GM21390 (cell line): Measurements from ENCODE around the gene HSF5.
"Not testable (repeated sequence)": the region's sequence is repeated elsewhere in the genome, so short reads cannot be mapped to it uniquely, and the experiment has no call there.

Source experiments
- ATAC-seq: cut with Tn5 transposase; IDR thresholded peaks from one replicate; pipeline ENCODE4 v1.9.1; 2021; ENCODE audit not compliant: unreplicated experiment

Gene HSF5

GRCh38 chr17:58517378-58517927, 29.2 kb upstream of the HSF5 start:
- no peak for ATAC-seq

DNA sequence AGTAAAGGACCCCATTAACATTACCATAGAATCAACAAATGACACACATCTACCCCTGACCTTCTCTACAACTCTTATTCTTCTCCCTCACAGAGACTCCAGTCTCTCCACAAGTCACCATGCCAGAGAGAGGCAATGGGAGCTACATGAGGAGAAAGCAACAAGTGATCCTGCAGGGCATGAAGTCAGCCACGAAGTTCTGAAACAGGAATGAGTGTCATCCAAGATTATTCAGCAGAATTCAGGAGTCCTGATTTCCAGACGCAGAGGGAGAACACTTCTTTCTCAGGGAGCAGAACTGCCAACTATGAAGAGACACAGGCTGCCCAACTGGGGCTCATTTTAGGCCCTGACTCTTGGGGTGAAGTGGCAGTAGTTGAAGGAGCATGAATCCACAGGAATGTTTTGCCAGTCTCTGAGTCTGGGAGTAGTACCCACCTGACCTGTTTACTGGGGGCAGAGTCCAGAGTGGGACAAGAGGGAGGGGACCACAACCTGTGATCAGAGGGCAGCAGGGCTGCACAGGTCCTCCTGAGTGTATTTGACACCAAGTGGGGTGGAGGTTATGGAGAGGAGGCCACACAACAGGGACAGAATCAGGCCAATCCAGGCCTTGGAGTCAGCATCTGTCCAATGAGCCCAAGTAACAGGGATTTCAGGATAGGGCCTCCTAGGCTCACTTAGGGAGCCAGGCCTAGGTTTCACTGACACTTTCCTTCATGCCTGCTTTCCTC, 28.6 kb upstream of the HSF5 start:
- no peak for ATAC-seq

DNA sequence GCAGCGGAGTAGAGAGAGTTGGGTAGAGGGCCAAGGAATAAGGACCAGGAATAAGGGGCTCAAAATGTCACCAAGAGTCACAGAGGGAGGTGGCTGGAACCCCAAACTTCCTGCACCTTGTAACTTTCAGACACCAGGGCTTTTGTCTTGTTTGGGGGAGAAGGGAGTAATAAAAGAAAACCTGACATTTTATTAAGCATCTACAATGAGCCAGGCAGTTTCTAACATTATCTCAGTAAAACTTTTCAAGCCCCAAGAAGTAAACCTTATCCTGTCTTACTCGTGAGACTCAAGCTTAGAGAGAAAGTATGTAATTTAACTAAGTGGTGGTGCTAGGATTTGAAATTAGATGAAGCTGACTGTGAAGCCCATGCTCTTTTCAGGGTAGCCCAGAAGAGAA, 27.1 kb upstream of the HSF5 start:
- ATAC-seq, result no peak

DNA sequence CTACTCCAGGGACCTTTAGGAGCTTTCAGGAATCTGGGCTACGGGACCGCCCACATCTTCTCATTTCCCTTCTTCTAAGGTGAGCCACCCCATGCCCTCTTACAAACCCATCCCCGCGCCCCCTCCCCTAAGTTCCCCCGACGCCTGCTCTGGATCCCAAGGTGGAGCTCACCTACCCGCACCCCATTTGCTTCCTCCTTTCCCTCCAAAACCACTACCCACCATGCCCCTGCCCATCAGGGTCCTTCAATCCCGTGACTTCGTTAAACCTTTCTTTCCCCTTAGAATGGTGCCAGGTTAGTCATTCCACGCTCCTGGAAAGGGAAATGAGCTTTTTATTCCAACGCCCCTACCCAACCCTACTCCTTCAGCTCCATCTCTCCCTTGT, 26.6 kb upstream of the HSF5 start:
- ATAC-seq, result no peak

DNA sequence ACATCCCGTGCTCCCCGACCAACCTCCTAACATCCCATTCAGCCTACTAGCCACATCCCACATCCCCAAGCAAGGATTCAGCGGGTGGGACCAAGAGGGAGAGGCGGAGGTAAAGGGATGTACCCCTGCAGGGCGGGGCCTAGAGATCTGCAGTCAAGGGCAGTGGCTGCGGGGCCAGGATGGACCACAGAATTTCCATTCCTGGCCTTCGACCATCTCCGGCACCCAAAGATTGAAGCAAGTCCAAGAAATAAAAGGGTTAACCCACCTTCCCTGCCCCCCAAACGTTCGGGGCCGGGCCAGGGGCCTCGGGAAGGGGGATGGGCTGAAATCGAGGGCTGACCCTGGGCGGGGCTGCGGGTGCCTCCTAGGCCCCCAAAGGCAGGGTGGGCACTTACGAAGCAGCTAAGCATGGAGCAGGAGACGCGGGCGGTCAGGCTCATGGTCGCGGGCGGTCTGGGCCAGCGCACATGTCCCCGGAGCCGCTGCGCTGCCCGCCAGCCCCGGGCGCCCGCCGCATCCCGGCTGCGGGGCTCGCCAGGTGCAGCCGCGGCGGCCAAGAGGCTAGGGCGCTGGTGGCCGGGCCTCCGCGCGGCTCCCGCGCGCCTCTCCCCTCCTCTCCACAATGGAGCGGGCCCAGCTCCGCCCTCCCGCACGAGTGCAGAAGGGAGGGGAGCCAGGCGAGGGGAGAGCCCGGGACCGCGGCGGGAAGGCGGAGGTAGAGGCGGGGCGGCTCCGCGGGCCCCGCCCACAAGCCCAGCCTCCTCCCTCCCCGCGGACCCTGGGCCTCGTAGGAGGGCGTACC, 26.0 kb upstream of the HSF5 start, which contains the start of gene MTMR4:
Gene MTMR4 (minus strand): TSS at position 674 of the 805 bp plus-strand sequence. CDS start 231 bp downstream, at position 443.
- peak; percentile 18 for ATAC-seq

- ATAC-seq, result no peak
Measured at GRCh38 chr17:58513267-58513964, 25.2 kb upstream of the HSF5 start.

GRCh38 chr17:58510075-58510474, 21.9 kb upstream of the HSF5 start:
- ATAC-seq, result no peak

DNA sequence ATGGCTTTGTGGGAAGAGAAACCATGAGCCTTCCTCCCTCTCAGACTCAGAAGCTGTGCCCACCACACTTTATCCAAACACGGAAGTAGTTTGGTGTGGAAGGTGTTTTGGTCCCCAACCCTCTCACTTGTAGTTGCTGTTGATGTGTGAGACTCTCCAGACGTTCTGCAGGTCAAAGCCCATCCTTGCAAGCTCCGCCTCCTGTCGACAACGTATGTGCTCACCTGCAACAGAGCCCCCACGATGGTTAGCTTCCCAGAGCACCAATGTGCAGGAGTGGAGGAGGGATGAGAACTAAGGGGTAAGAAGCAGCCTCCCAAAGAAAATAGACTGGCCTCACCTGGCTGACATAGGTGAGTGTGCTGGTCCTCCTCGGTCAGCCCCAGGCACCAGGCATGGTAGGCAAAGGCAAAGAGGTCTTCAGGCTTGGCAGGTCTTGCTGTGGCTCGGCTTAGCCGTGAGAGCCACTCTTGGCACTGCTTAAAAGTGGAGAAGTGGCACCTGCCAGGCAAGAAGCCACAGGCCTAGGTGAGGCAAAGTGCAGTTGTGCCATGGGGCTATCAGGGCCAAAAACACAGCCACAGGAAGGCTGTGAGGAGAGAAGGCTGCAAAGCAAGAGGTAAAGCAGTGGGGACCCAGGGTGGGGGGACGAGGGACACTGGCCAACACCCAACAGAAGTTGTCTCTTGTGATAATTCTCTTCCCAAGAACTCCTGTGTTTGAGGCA, 20.3 kb upstream of the HSF5 start:
- ATAC-seq, result no peak

DNA sequence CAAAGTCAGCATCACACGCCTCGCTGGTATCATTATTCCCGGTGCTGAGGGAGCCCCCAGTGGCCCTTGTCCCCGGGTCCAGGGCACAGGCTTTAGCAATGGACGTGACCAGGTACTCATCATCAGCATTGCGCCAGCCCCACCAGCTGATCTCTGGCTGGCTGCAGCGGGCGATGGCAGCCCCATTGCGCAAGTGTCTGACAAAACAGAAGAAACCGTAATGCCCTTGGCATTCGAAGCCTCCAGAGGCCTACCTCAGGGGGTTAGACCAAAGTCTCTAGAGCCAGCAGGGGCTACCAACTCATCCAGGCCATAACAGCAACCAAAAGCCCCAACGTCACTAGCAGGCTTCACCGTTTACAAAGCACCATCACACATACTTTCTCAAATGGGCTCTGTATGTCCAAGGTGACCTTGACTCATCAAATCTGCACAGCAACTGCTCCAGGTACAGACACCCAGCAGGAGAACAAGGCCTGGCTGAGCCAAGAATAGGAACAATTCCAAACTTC, 19.0 kb upstream of the HSF5 start:
- no peak for ATAC-seq

GRCh38 chr17:58506354-58507080, 18.3 kb upstream of the HSF5 start:
- ATAC-seq, result no peak

DNA sequence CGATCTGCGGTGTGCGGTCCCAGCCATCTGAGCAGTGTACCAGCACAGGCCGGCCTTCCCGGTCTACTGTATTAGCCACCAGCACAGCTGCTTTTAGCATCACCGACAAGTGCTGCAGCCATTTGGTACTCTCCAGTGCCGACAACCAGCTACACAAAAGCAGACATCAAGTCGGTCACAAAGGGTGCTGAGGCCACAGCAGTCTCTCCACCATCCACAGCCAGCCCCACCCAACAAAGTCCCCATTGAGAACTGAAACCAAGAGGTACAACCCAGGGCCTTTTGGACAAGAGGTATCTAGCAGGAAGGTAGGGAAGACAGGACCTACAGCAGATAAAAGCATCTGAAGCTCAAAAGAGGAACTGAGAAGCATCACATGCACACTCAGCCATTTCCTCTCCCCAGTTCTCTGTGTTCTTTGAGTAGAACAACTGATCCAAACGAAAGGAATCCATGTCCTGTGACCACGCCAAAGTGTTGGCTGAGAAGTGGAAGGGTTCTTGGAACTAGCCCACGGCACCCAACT, 16.7 kb upstream of the HSF5 start:
- peak; percentile 91 for ATAC-seq

DNA sequence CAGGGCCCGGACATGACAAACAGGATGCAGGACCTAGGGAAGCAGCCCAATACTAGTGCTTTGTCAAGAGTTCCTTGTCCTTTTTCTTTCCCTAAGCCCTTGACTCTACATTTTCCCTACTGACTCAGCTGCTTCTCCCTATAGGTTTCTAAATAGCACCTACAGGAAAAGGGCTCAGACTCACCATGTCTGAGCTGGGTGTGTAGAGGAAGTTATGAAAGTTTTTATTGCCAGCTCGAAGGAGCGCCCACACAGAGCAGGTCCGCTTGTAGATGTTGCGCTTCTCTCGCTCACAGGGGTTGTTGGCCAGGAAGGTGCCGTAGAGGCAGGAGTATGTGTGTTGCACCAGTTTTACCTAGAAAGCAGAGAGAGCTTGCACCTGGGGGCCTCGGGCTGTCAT, 15.7 kb upstream of the HSF5 start:
- no peak for ATAC-seq

DNA sequence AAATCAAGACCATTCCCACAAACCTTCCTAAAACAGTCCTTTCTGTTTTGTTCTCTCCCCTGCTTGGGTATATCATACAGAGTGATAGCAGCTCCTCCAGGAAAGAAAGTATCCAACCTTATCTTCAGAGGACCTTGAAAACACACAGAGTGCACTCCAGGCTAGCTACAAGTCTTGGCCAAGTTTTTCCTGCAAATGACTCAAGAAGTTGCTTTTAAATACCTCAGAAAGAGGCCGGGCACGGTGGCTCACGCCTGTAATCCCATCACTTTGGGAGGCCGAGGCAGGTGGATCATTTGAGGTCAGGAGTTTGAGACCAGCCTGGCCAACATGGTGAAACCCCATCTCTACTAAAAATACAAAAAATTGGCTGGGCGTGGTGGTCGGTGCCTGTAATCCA, 14.9 kb upstream of the HSF5 start:
- not testable (repeated sequence) for ATAC-seq

DNA sequence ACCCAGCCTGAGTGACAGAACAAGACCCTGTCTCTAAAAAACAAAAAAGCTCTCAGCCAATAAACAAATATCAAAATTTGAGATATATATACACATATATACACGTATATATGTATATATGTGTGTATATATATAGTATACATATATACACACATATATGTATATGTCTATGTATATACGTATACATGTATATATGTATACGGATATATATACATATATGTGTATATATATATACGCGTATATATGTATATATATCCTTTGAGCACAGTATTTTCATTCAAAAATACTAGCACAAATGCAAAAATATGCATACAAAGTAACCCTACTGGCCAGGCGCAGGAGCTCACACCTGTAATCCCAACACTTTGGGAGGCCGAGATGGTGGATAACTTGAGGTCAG, 13.2 kb upstream of the HSF5 start:
- no peak for ATAC-seq

GRCh38 chr17:58498177-58498828, 10.1 kb upstream of the HSF5 start:
- ATAC-seq, result no peak

GRCh38 chr17:58493506-58493905, 5.3 kb upstream of the HSF5 start:
- no peak for ATAC-seq

GRCh38 chr17:58492238-58493121, 4.3 kb upstream of the HSF5 start:
- no peak for ATAC-seq

DNA sequence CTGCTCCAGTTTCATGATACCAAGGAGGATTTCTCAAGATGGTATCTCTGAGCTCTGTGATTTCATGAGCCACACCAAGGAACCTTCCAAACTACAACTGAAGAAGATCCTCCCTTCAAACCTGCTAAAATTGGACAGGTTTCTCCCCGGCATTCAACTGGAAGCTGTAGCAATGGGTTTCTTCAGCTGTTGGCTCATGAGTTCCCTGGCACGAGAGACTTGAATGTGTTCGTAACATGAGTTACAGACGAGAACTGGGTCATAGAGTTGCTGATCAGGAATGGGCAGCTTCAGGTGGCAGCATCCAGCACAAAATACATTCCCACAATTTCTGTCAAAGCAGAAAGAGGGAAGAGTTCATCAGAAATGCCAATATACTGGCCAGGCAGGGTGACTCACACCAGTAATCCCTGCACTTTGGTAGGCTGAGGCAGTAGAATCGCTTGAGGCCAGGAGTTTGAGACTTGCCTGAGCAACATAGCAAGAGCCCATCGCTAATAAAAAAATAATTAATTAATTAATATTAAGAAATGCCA, 3.4 kb upstream of the HSF5 start:
- no peak for ATAC-seq
